MM.1S (cell line): ENCODE results near the gene ARHGAP25.

Source experiments
- DNase-seq: peaks from one replicate; pipeline ENCODE4 v3.0.0-alpha.2; 2015
- H2AFZ ChIP-seq: fragments of 300-600 bp; sonication (generic); 2 replicates; pipeline ENCODE4 v1.6.0; 2016; ENCODE audit warnings: antibody characterized with exemption, low read length
- H3F3A ChIP-seq: fragments of 300-600 bp; sonication (generic); 2 replicates; pipeline ENCODE4 v1.6.1; 2016; ENCODE audit warnings: mild to moderate bottlenecking, antibody characterized with exemption, low read length, moderate library complexity, mixed read lengths; ENCODE audit not compliant: insufficient read depth
- H3K27ac ChIP-seq: fragments of 300-600 bp; sonication (generic); 2 replicates; pipeline ENCODE4 v1.5.1; 2016; ENCODE audit warnings: mild to moderate bottlenecking, low read length
- H3K27me3 ChIP-seq: fragments of 300-600 bp; sonication (generic); replicated peaks from 2 replicates; pipeline ENCODE4 v1.6.0; 2016; ENCODE audit warnings: low read length; ENCODE audit not compliant: insufficient read depth
- H3K36me3 ChIP-seq: fragments of 300-600 bp; sonication (generic); replicated peaks from 2 replicates; pipeline ENCODE4 v1.6.1; 2016; ENCODE audit warnings: mild to moderate bottlenecking, low read length, mixed read lengths; ENCODE audit not compliant: insufficient read depth
- H3K4me1 ChIP-seq: fragments of 300-600 bp; sonication (generic); 2 replicates; pipeline ENCODE4 v1.6.1; 2016; ENCODE audit warnings: low read length, mixed read lengths
- H3K4me2 ChIP-seq: fragments of 300-600 bp; sonication (generic); 2 replicates; pipeline ENCODE4 v1.6.0; 2016; ENCODE audit warnings: low read depth, low read length
- H3K4me3 ChIP-seq: fragments of 300-600 bp; sonication (generic); 2 replicates; pipeline ENCODE4 v1.5.1; 2016; ENCODE audit warnings: low read length, mixed read lengths
- H3K79me2 ChIP-seq: fragments of 300-600 bp; sonication (generic); 2 replicates; pipeline ENCODE4 v1.6.1; 2016; ENCODE audit warnings: mixed run types, low read length, mixed read lengths
- H3K9ac ChIP-seq: fragments of 300-600 bp; sonication (generic); 2 replicates; pipeline ENCODE4 v1.6.1; 2016; ENCODE audit warnings: low read length, mixed read lengths
- H3K9me2 ChIP-seq: fragments of 300-600 bp; sonication (generic); replicated peaks from 2 replicates; pipeline ENCODE4 v1.6.1; 2016; ENCODE audit warnings: mild to moderate bottlenecking, low read length, mixed read lengths; ENCODE audit not compliant: insufficient read depth
- H3K9me3 ChIP-seq: fragments of 300-600 bp; sonication (generic); replicated peaks from 2 replicates; pipeline ENCODE4 v1.6.1; 2016; ENCODE audit warnings: mild to moderate bottlenecking, low read length, mixed read lengths; ENCODE audit not compliant: insufficient read depth
- H4K20me1 ChIP-seq: fragments of 300-600 bp; sonication (generic); 2 replicates; pipeline ENCODE4 v1.6.1; 2016; ENCODE audit warnings: mild to moderate bottlenecking, low read length, moderate library complexity, mixed read lengths; ENCODE audit not compliant: insufficient read depth
- CTCF ChIP-seq: fragments of 300-600 bp; sonication (generic); IDR thresholded peaks from 2 replicates; pipeline ENCODE4 v1.5.1; 2016; ENCODE audit warnings: antibody characterized with exemption, low read length, mixed read lengths
- EZH2 ChIP-seq: fragments of 300-600 bp; sonication (generic); optimal IDR thresholded peaks from 2 replicates; pipeline ENCODE3; 2017; ENCODE audit warnings: low read depth, mild to moderate bottlenecking, antibody characterized with exemption, low read length, mixed read lengths
- EZH2phosphoT487 ChIP-seq: fragments of 300-600 bp; sonication (generic); IDR thresholded peaks from 2 replicates; pipeline ENCODE4 v1.6.1; 2018; ENCODE audit warnings: antibody characterized with exemption, low read length

The ARHGAP25 gene

GRCh38 chr2:68738906-68739594 lies 4.4 kb downstream of the ARHGAP25 start:
- Histone ChIP-seq H3F3A (peaks cover 5% of the 10 kb centered on the region), H3K36me3 (no peaks in the 10 kb centered on the region), H3K9me2 (no peaks in the 10 kb centered on the region), H3K4me2 (no peak overlapping the region), H3K9ac (no peak overlapping the region), H3K79me2 (peaks cover 4% of the 10 kb centered on the region; the same call in 1 of the 2 replicates), H3K4me1 (peaks cover 30% of the 10 kb centered on the region), H3K4me3 (no peak overlapping the region), H4K20me1 (no peaks in the 10 kb centered on the region), H2AFZ (no peak overlapping the region), H3K9me3 (no peaks in the 10 kb centered on the region), H3K27me3 (no peaks in the 10 kb centered on the region), H3K27ac (no peak overlapping the region)
- DNase-seq: no peak
- TF ChIP-seq EZH2 (no peak), CTCF (no peak), EZH2phosphoT487 (no peak)

DNA sequence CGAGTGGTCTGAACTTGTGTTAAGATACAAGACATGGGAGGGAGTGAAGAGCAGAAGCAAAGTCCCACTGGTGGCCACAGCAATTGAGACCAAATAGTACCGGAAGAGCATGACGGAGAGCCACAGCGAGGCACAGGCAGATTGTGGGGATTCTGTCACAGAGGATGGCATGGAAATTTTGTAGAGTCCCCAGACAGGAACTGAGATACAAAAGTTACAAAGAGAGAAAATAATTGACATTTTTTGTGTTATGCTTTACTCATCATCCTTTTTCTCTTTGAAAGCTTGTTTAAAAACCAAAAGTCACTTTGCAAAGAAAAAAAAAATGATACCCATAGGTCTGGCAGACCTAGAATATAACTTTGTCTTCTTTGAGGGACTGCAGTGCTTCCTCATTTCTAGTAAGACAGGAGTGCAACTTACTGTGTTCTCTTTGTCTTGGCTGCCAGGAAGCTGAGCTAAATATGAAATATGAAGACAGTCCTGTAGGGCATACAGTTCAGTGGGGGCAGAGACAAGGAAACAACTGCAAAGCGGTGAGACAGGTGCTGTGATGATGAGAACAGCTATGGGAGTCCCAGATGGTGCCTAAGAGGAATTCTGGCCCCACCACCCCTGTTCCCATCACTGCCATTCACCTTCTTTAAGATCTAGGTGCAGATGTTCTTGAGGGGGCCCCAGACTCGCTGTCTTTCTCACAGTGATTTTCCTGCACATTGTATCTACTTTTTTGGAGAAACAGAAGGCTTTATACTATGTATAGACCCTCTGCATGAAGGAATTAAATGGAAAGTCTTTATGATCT lies 5.2 kb downstream of the ARHGAP25 start:
- TF ChIP-seq EZH2phosphoT487 (no peak), CTCF (no peak), EZH2 (no peak)

GRCh38 chr2:68740400-68740914 lies 5.8 kb downstream of the ARHGAP25 start:
- TF ChIP-seq CTCF: no peak
- no peak for TF ChIP-seq EZH2phosphoT487
- TF ChIP-seq EZH2: no peak
- Histone ChIP-seq H3K9me2 (no peaks in the 10 kb centered on the region), H3K9ac (no peak overlapping the region), H3K27ac (no peak overlapping the region), H3K79me2 (peaks cover 4% of the 10 kb centered on the region; the same call in 1 of the 2 replicates), H3K4me1 (peaks cover 24% of the 10 kb centered on the region), H3K4me2 (no peak overlapping the region), H3K9me3 (no peaks in the 10 kb centered on the region), H3K27me3 (no peaks in the 10 kb centered on the region), H2AFZ (no peak overlapping the region), H3K36me3 (no peaks in the 10 kb centered on the region), H3K4me3 (no peak overlapping the region), H4K20me1 (no peaks in the 10 kb centered on the region), H3F3A (no peaks in the 10 kb centered on the region)
- DNase-seq: no peak

More for the DNA sequence above, 5.2 kb downstream of the ARHGAP25 start:
- Histone ChIP-seq H3K27me3 (no peaks in the 10 kb centered on the region), H3K4me3 (no peak overlapping the region), H3K79me2 (peaks cover 4% of the 10 kb centered on the region; the same call in 1 of the 2 replicates), H3K9me3 (no peaks in the 10 kb centered on the region), H3K27ac (no peak overlapping the region), H4K20me1 (no peaks in the 10 kb centered on the region), H3K9me2 (no peaks in the 10 kb centered on the region), H3K36me3 (no peaks in the 10 kb centered on the region), H3K9ac (no peak overlapping the region), H3K4me2 (no peak overlapping the region), H2AFZ (no peak overlapping the region), H3K4me1 (peaks cover 24% of the 10 kb centered on the region), H3F3A (no peaks in the 10 kb centered on the region; the same call in 1 of the 2 replicates)
- no peak for DNase-seq
